ENCODE results near the gene NDUFA13. TPM values are rescaled to one million over a fixed set of nuclear protein-coding genes. Genes with fewer than 3 reads are reported as not detected.
A peak's percentile ranks its signal among the peaks of the same experiment; 100 is the strongest.

Gene NDUFA13
- total RNA-seq, 1 experiment from 2014 or later = 489 TPM

DNA sequence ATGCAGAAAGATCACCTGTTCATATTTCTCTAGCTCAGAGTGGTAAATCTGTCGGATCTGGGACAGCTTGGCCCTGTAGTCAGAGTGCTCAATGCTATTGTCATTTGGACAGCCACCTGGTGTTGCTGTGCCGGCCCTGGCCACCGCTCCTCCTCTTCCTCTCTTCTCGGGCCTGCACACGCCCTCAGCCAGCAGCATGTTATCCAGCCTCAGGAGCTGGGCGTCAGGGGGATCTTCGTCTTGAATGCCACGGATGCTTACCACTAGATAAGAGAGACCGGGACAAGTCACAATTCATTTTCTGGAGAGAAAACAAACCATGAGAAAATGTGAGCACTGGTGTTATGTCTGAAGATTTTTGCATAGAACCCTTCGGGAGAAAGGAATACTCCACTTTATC lies 54.5 kb downstream of the NDUFA13 start:
- Histone ChIP-seq H3K23me2 (ENCODE audit: insufficient read length, low read depth, low read length, poor library complexity, severe bottlenecking) (no peaks in the 10 kb centered on the region), H3K56ac (ENCODE audit: insufficient read length, low read depth, low read length) (no peak overlapping the region), H2BK15ac (ENCODE audit: low read depth, low read length) (no peak overlapping the region), H3K18ac (ENCODE audit: insufficient read length, low read depth, low read length) (no peak overlapping the region), H2AK5ac (ENCODE audit: insufficient read length, low read length) (no peak overlapping the region), H3K27ac (ENCODE audit: insufficient read length, low read depth, low read length) (no peak overlapping the region), H3K9me3 (ENCODE audit: control insufficient read depth, low read depth, low read length) (no peaks in the 10 kb centered on the region), H3K23ac (ENCODE audit: insufficient read length, low read depth, low read length) (no peak overlapping the region), H3K4me2 (ENCODE audit: insufficient read depth, insufficient read length, low read length) (no peak overlapping the region), H3K4ac (ENCODE audit: low read depth, low read length) (no peak overlapping the region), H3K79me1 (ENCODE audit: insufficient read depth, low read depth, low read length, poor library complexity, severe bottlenecking) (no peaks in the 10 kb centered on the region), H3K27me3 (ENCODE audit: insufficient read depth, low read length) (no peaks in the 10 kb centered on the region), H4K8ac (replicated peaks; ENCODE audit: insufficient read length, low read depth, low read length) (no peak overlapping the region), H4K91ac (ENCODE audit: insufficient read length, low read depth, low read length) (no peak overlapping the region), H3K4me1 (ENCODE audit: insufficient read depth, low read length) (no peaks in the 10 kb centered on the region; the same call in 1 of the 2 replicates), H3T11ph (ENCODE audit: low read length) (no peak overlapping the region), H3K79me2 (ENCODE audit: insufficient read depth, low read length) (no peaks in the 10 kb centered on the region), H2BK5ac (ENCODE audit: insufficient read length, low read length) (no peak overlapping the region), H2AFZ (ENCODE audit: low read length) (no peak overlapping the region), H4K5ac (ENCODE audit: insufficient read length, low read depth, low read length) (no peak overlapping the region), H2BK120ac (ENCODE audit: low read depth, low read length, poor library complexity, severe bottlenecking) (no peak overlapping the region), H2BK20ac (ENCODE audit: low read depth, low read length, poor library complexity, severe bottlenecking) (no peak overlapping the region), H3K9ac (ENCODE audit: extremely low read depth, insufficient read length, low read length) (no peak overlapping the region), H4K20me1 (ENCODE audit: control insufficient read depth, insufficient read depth, insufficient read length) (no peaks in the 10 kb centered on the region), H2BK12ac (ENCODE audit: insufficient read length, low read depth, low read length) (no peak overlapping the region), H3K14ac (ENCODE audit: insufficient read depth, low read length) (no peak overlapping the region)
- TF ChIP-seq, protein P1, sequence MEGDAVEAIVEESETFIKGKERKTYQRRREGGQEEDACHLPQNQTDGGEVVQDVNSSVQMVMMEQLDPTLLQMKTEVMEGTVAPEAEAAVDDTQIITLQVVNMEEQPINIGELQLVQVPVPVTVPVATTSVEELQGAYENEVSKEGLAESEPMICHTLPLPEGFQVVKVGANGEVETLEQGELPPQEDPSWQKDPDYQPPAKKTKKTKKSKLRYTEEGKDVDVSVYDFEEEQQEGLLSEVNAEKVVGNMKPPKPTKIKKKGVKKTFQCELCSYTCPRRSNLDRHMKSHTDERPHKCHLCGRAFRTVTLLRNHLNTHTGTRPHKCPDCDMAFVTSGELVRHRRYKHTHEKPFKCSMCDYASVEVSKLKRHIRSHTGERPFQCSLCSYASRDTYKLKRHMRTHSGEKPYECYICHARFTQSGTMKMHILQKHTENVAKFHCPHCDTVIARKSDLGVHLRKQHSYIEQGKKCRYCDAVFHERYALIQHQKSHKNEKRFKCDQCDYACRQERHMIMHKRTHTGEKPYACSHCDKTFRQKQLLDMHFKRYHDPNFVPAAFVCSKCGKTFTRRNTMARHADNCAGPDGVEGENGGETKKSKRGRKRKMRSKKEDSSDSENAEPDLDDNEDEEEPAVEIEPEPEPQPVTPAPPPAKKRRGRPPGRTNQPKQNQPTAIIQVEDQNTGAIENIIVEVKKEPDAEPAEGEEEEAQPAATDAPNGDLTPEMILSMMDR (conservative IDR thresholded peaks at IDR 0.05) = no peak
- peaks cover 24% of the 10 kb centered on the region for H3K27me3 Mint-ChIP-seq (ENCODE audit: low read depth)
- WGBS (ENCODE audit: extremely low coverage, insufficient read length, low lambda C conversion rate) = no CpG with 5 or more reads among the region's 10 CpGs
- peaks cover 0 to 7% of the 10 kb centered on the region in 2 experiments; a peak in 1 of 5 replicates for H3K9me3 Mint-ChIP-seq
- no peak for DNase-seq
- H3K4me1 Mint-ChIP-seq = peaks cover 13 to 14% of the 10 kb centered on the region in 2 experiments
- H3K27ac Mint-ChIP-seq = peak overlapping the region in 1 of 3 experiments; percentile 82; a peak in 1 of 7 replicates
- no peak overlapping the region for H3K4me3 Mint-ChIP-seq
- H3K36me3 Mint-ChIP-seq (ENCODE audit: insufficient read depth in 1 of 3, low read depth in 3 of 3) = peaks cover 7 to 15% (median 12%) of the 10 kb centered on the region in 3 experiments; a peak in 6 of 7 replicates

Measured in H9 (cell line).